Central memory CD8-positive, alpha-beta T cell (primary cell): ENCODE data around the gene LZTS2.
A peak's percentile ranks its signal among the peaks of the same experiment; 100 is the strongest.

Source experiments
- ATAC-seq: fragments of 150-1000 bp; cut with Tn5 transposase; replicated peaks from 2 replicates; pipeline ENCODE4 v1.10.0; 2022; ENCODE audit warnings: mild to moderate bottlenecking, moderate FRiP score, moderate number of reproducible peaks; ENCODE audit not compliant: poor library complexity, severe bottlenecking; ENCODE audit errors: extremely low read depth
- DNase-seq, 2 donors: peaks; one replicate each; pipeline ENCODE4 v3.0.0; 2021; ENCODE audit warnings: low spot score in 2 of 2
- H3K27ac Mint-ChIP-seq: one replicate; pipeline ENCODE4 v1.8.0; 2022; ENCODE audit warnings: low read depth, mild to moderate bottlenecking, moderate library complexity, mixed read lengths
- H3K27me3 Mint-ChIP-seq: one replicate; pipeline ENCODE4 v1.8.0; 2022; ENCODE audit warnings: mixed read lengths
- H3K36me3 Mint-ChIP-seq: one replicate; pipeline ENCODE4 v1.8.0; 2022; ENCODE audit warnings: mild to moderate bottlenecking, moderate library complexity, mixed read lengths; ENCODE audit not compliant: insufficient read depth
- H3K4me1 Mint-ChIP-seq: one replicate; pipeline ENCODE4 v1.8.0; 2022; ENCODE audit warnings: mixed read lengths
- H3K4me3 Mint-ChIP-seq: one replicate; pipeline ENCODE4 v1.8.0; 2022; ENCODE audit warnings: mild to moderate bottlenecking, moderate library complexity, mixed read lengths
- H3K9me3 Mint-ChIP-seq: one replicate; pipeline ENCODE4 v1.8.0; 2022; ENCODE audit warnings: mixed read lengths

Gene LZTS2

GRCh38 chr10:101036726-101037125, 37.1 kb downstream of the LZTS2 start:
- H3K36me3 Mint-ChIP-seq = peaks cover 6% of the 10 kb centered on the region
- no peak for DNase-seq
- H3K4me3 Mint-ChIP-seq = no peak overlapping the region
- H3K27ac Mint-ChIP-seq = no peak overlapping the region
- ATAC-seq = no peak
- peaks cover 25% of the 10 kb centered on the region for H3K4me1 Mint-ChIP-seq
- no peaks in the 10 kb centered on the region for H3K9me3 Mint-ChIP-seq
- H3K27me3 Mint-ChIP-seq = no peaks in the 10 kb centered on the region

- no peak for DNase-seq
- ATAC-seq = no peak
- no peak overlapping the region for H3K27ac Mint-ChIP-seq
- no peaks in the 10 kb centered on the region for H3K9me3 Mint-ChIP-seq
- H3K27me3 Mint-ChIP-seq = no peaks in the 10 kb centered on the region
- peaks cover 24% of the 10 kb centered on the region for H3K4me1 Mint-ChIP-seq
- peaks cover 11% of the 10 kb centered on the region for H3K36me3 Mint-ChIP-seq
- H3K4me3 Mint-ChIP-seq = no peak overlapping the region
These were observed 38.9 kb downstream of the LZTS2 start for GRCh38 chr10:101038484-101038883.

- Mint-ChIP-seq H3K4me1 (peaks cover 23% of the 10 kb centered on the region), H3K27me3 (no peaks in the 10 kb centered on the region), H3K27ac (no peak overlapping the region), H3K36me3 (peaks cover 13% of the 10 kb centered on the region), H3K9me3 (no peaks in the 10 kb centered on the region), H3K4me3 (no peak overlapping the region)
- no peak for ATAC-seq
- no peak for DNase-seq
These were observed 40.5 kb downstream of the LZTS2 start for GRCh38 chr10:101040061-101040460.

- Mint-ChIP-seq H3K4me1 (peaks cover 23% of the 10 kb centered on the region), H3K9me3 (no peaks in the 10 kb centered on the region), H3K36me3 (peaks cover 13% of the 10 kb centered on the region), H3K27me3 (peaks cover under 1% of the 10 kb centered on the region), H3K27ac (peak overlapping the region; percentile 41), H3K4me3 (no peak overlapping the region)
- ATAC-seq (no peak), DNase-seq (no peak)
These were observed 41.2 kb downstream of the LZTS2 start for GRCh38 chr10:101040851-101041250.

GRCh38 chr10:101041252-101041761, 41.7 kb downstream of the LZTS2 start:
- Mint-ChIP-seq H3K9me3 (no peaks in the 10 kb centered on the region), H3K4me1 (peaks cover 23% of the 10 kb centered on the region), H3K27ac (peak overlapping the region; percentile 41), H3K27me3 (peaks cover 5% of the 10 kb centered on the region), H3K36me3 (peaks cover 13% of the 10 kb centered on the region), H3K4me3 (no peak overlapping the region)
- ATAC-seq = peak; percentile 91
- peak; percentile 52 to 67 for DNase-seq

- peaks cover 23% of the 10 kb centered on the region for H3K4me1 Mint-ChIP-seq
- H3K9me3 Mint-ChIP-seq = no peaks in the 10 kb centered on the region
- peak overlapping the region; percentile 97 for H3K4me3 Mint-ChIP-seq
- ATAC-seq (no peak), DNase-seq (no peak)
- H3K27me3 Mint-ChIP-seq = peaks cover 14% of the 10 kb centered on the region
- H3K27ac Mint-ChIP-seq = peak overlapping the region; percentile 94
- H3K36me3 Mint-ChIP-seq = peaks cover 13% of the 10 kb centered on the region
These were observed 42.5 kb downstream of the LZTS2 start for GRCh38 chr10:101042118-101042517.

- Mint-ChIP-seq H3K36me3 (peaks cover 10% of the 10 kb centered on the region), H3K4me3 (peak overlapping the region; percentile 97), H3K4me1 (peaks cover 23% of the 10 kb centered on the region), H3K27me3 (peaks cover 21% of the 10 kb centered on the region), H3K27ac (peak overlapping the region; percentile 94), H3K9me3 (no peaks in the 10 kb centered on the region)
- ATAC-seq = peak; percentile 68
- peak; percentile 54 to 55 for DNase-seq
These were observed 43.2 kb downstream of the LZTS2 start for GRCh38 chr10:101042667-101043362.

GRCh38 chr10:101043363-101043707, 43.7 kb downstream of the LZTS2 start:
- DNase-seq (no peak), ATAC-seq (no peak)
- peak overlapping the region; percentile 94 for H3K27ac Mint-ChIP-seq
- H3K9me3 Mint-ChIP-seq = no peaks in the 10 kb centered on the region
- peak overlapping the region; percentile 97 for H3K4me3 Mint-ChIP-seq
- peaks cover 10% of the 10 kb centered on the region for H3K36me3 Mint-ChIP-seq
- peaks cover 24% of the 10 kb centered on the region for H3K4me1 Mint-ChIP-seq
- peaks cover 26% of the 10 kb centered on the region for H3K27me3 Mint-ChIP-seq

- H3K4me3 Mint-ChIP-seq = peak overlapping the region; percentile 97
- H3K36me3 Mint-ChIP-seq = peaks cover 10% of the 10 kb centered on the region
- no peak overlapping the region for H3K27ac Mint-ChIP-seq
These were observed 44.5 kb downstream of the LZTS2 start for GRCh38 chr10:101044117-101044516.

GRCh38 chr10:101046332-101047238, 47.0 kb downstream of the LZTS2 start:
- Mint-ChIP-seq H3K36me3 (peaks cover 8% of the 10 kb centered on the region), H3K9me3 (no peaks in the 10 kb centered on the region), H3K4me1 (peaks cover 33% of the 10 kb centered on the region), H3K27ac (no peak overlapping the region), H3K4me3 (no peak overlapping the region), H3K27me3 (peaks cover 57% of the 10 kb centered on the region)
- ATAC-seq (no peak), DNase-seq (no peak)

More at GRCh38 chr10:101044117-101044516, 44.5 kb downstream of the LZTS2 start:
- no peaks in the 10 kb centered on the region for H3K9me3 Mint-ChIP-seq
- ATAC-seq (no peak), DNase-seq (no peak)
- H3K27me3 Mint-ChIP-seq = peaks cover 34% of the 10 kb centered on the region
- H3K4me1 Mint-ChIP-seq = peaks cover 32% of the 10 kb centered on the region

- H3K9me3 Mint-ChIP-seq = no peaks in the 10 kb centered on the region
- no peak overlapping the region for H3K4me3 Mint-ChIP-seq
- no peak for ATAC-seq
- DNase-seq = no peak
- peaks cover 32% of the 10 kb centered on the region for H3K4me1 Mint-ChIP-seq
- H3K27me3 Mint-ChIP-seq = peaks cover 57% of the 10 kb centered on the region
- peaks cover 8% of the 10 kb centered on the region for H3K36me3 Mint-ChIP-seq
- no peak overlapping the region for H3K27ac Mint-ChIP-seq
These were observed 47.7 kb downstream of the LZTS2 start for GRCh38 chr10:101047268-101047667.

- DNase-seq = no peak
- Mint-ChIP-seq H3K36me3 (peaks cover 4% of the 10 kb centered on the region), H3K4me3 (peak overlapping the region; percentile 3), H3K27me3 (peaks cover 57% of the 10 kb centered on the region), H3K9me3 (no peaks in the 10 kb centered on the region), H3K27ac (no peak overlapping the region), H3K4me1 (peaks cover 22% of the 10 kb centered on the region)
- ATAC-seq = no peak
These were observed 48.6 kb downstream of the LZTS2 start for GRCh38 chr10:101047961-101048892.
